LNCaP clone FGC (cell line): Measurements from ENCODE around the gene ATP5F1E.

Source experiments
- DNase-seq: peaks from one replicate; pipeline ENCODE4 v3.0.0-alpha.2; 2011; ENCODE audit warnings: low read depth
- H3K4me3 ChIP-seq: 2 replicates; pipeline ENCODE4 v1.5.1; 2011; ENCODE audit warnings: mild to moderate bottlenecking, low read depth, low read length, control low read depth
- TF ChIP-seq, protein P1 (sequence below): IDR thresholded peaks from 2 replicates; pipeline ENCODE4 v1.5.1; 2012; ENCODE audit warnings: mild to moderate bottlenecking; ENCODE audit not compliant: control insufficient read depth, insufficient read depth; ENCODE audit errors: extremely low read depth

ATP5F1E gene

DNA sequence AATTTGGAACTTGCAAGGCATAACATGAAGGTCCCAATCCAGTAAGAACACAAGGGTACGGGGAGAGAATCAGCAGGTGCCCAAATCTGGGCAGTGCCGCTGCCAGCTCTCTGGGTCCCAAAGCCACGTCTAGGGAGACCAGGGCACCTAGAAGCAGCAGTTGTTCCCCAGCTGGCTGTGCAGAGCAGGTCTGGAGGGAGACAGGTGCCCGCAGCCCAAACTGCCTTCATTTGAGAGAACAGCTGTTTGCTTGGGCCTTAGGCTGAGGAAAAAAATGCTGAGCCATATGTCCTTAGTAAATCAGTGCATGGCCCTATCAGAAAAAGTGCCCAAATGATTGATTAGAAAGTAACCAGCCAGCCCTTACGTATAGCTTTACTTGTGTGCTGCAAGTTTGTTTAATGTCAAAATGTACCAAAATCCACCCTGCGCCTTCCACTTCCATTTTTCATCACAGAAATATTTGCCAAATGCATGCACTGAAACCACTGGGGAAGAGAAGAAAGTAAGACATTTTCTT lies 19.6 kb upstream of the ATP5F1E start:
- no peak overlapping the region for H3K4me3 ChIP-seq
- no peak for DNase-seq
- TF ChIP-seq, protein P1, sequence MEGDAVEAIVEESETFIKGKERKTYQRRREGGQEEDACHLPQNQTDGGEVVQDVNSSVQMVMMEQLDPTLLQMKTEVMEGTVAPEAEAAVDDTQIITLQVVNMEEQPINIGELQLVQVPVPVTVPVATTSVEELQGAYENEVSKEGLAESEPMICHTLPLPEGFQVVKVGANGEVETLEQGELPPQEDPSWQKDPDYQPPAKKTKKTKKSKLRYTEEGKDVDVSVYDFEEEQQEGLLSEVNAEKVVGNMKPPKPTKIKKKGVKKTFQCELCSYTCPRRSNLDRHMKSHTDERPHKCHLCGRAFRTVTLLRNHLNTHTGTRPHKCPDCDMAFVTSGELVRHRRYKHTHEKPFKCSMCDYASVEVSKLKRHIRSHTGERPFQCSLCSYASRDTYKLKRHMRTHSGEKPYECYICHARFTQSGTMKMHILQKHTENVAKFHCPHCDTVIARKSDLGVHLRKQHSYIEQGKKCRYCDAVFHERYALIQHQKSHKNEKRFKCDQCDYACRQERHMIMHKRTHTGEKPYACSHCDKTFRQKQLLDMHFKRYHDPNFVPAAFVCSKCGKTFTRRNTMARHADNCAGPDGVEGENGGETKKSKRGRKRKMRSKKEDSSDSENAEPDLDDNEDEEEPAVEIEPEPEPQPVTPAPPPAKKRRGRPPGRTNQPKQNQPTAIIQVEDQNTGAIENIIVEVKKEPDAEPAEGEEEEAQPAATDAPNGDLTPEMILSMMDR, result no peak

- TF ChIP-seq, protein P1, result no peak
- no peak overlapping the region for H3K4me3 ChIP-seq
- no peak for DNase-seq
Measured at GRCh38 chr20:59050437-59050836, 18.3 kb upstream of the ATP5F1E start.

GRCh38 chr20:59048681-59049030 lies 16.5 kb upstream of the ATP5F1E start:
- H3K4me3 ChIP-seq, result no peak overlapping the region
- no peak for DNase-seq
- TF ChIP-seq, protein P1, result no peak

GRCh38 chr20:59047938-59048680 lies 16.0 kb upstream of the ATP5F1E start:
- no peak overlapping the region for H3K4me3 ChIP-seq
- no peak for DNase-seq
- TF ChIP-seq, protein P1, result no peak

GRCh38 chr20:59046862-59047261 lies 14.7 kb upstream of the ATP5F1E start:
- H3K4me3 ChIP-seq, result no peak overlapping the region
- TF ChIP-seq, protein P1, result no peak

GRCh38 chr20:59044796-59045195 lies 12.7 kb upstream of the ATP5F1E start:
- H3K4me3 ChIP-seq, result no peak overlapping the region
- DNase-seq, result no peak
- TF ChIP-seq, protein P1, result no peak

More at GRCh38 chr20:59046862-59047261, 14.7 kb upstream of the ATP5F1E start:
- no peak for DNase-seq

DNA sequence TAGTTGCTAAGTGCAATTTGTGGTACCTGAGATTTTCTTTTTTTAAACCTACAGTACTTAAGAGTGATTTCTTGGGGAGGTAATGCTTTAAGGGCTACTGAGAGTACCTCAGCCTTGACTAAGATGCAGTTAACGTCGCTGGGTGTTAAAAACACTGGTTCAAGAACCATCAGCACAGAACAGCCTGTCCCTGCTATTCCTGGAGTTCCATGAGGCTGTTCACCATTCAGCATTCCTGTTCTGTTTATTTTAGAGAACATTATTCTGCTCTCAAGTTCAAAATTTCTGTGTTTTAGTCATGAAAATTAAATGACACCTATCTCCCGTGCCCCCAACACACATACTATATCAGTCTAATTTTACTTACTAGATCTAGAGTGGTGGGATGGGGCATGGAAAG lies 12.2 kb upstream of the ATP5F1E start:
- no peak for DNase-seq
- no peak overlapping the region for H3K4me3 ChIP-seq

More for the DNA sequence above, 12.2 kb upstream of the ATP5F1E start:
- TF ChIP-seq, protein P1, result no peak
